NCI-H146 (cell line): ENCODE results near the gene KISS1R.

ENCODE experiments used
- DNase-seq: peaks from one replicate; lab custom pipeline; 2025; lab: John Stamatoyannopoulos, UW

The KISS1R gene

GRCh38 chr19:920051-920864, 3.1 kb downstream of the KISS1R start:
- peak; percentile 86 for DNase-seq

- DNase-seq: no peak
Observed at GRCh38 chr19:924553-925086, 7.5 kb downstream of the KISS1R start.

- peak; percentile 68 for DNase-seq
Observed at GRCh38 chr19:925087-925525, 8.0 kb downstream of the KISS1R start.

GRCh38 chr19:925526-926322, 8.6 kb downstream of the KISS1R start, which contains the start of gene ARID3A:
TSS of gene ARID3A (plus strand) at chr19:926035. CDS start at chr19:929529, 3,494 bp downstream.
- peak; percentile 68 for DNase-seq

GRCh38 chr19:926323-926588, 9.1 kb downstream of the KISS1R start:
- DNase-seq: no peak

GRCh38 chr19:926589-927350, 9.6 kb downstream of the KISS1R start:
- no peak for DNase-seq

GRCh38 chr19:927351-927779, 10.2 kb downstream of the KISS1R start:
- DNase-seq: no peak

- DNase-seq: no peak
Observed at GRCh38 chr19:927780-928401, 10.8 kb downstream of the KISS1R start.

GRCh38 chr19:928471-929202, 11.5 kb downstream of the KISS1R start:
- DNase-seq: no peak

GRCh38 chr19:929203-929890, 12.2 kb downstream of the KISS1R start:
- DNase-seq: no peak

- no peak for DNase-seq
Observed at GRCh38 chr19:929891-930258, 12.7 kb downstream of the KISS1R start.

GRCh38 chr19:931860-932647, 14.9 kb downstream of the KISS1R start:
- DNase-seq: no peak

- no peak for DNase-seq
Observed at GRCh38 chr19:932648-933552, 15.8 kb downstream of the KISS1R start.

- DNase-seq: no peak
Observed at GRCh38 chr19:933553-933882, 16.4 kb downstream of the KISS1R start.

- no peak for DNase-seq
Observed at GRCh38 chr19:934197-934840, 17.2 kb downstream of the KISS1R start.

GRCh38 chr19:934865-935479, 17.8 kb downstream of the KISS1R start:
- peak; percentile 42 for DNase-seq

GRCh38 chr19:936175-936546, 19.0 kb downstream of the KISS1R start:
- DNase-seq: no peak

GRCh38 chr19:937259-937694, 20.1 kb downstream of the KISS1R start:
- DNase-seq: no peak
